LNCaP clone FGC (cell line): ENCODE results near the gene DNAJC28.

Experiments
- DNase-seq: peaks from one replicate; pipeline ENCODE4 v3.0.0-alpha.2; 2011; ENCODE audit warnings: low read depth
- H3K4me3 ChIP-seq: 2 replicates; pipeline ENCODE4 v1.5.1; 2011; ENCODE audit warnings: mild to moderate bottlenecking, low read depth, low read length, control low read depth
- TF ChIP-seq, protein P1 (sequence below): IDR thresholded peaks from 2 replicates; pipeline ENCODE4 v1.5.1; 2012; ENCODE audit warnings: mild to moderate bottlenecking; ENCODE audit not compliant: control insufficient read depth, insufficient read depth; ENCODE audit errors: extremely low read depth

Gene DNAJC28

DNA sequence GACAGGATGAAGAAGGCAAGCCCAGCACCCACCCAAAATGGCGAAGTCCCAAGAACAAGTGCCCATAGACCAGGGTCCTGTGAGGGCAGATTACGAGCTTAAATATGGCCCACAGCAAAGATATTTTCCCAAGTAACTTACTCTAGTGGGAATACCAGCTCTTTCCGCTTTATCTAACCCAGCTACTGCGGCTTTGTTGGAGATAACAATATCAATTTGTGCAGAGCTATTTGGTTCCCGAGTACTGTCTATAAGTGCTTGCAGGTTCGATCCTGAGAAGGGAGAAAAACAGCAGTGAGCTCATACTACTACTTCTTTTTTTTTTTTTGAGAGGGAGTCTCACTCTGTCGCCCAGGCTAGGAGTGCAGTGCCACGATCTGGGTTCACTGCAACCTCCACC lies 14.3 kb upstream of the DNAJC28 start:
- TF ChIP-seq, protein P1, sequence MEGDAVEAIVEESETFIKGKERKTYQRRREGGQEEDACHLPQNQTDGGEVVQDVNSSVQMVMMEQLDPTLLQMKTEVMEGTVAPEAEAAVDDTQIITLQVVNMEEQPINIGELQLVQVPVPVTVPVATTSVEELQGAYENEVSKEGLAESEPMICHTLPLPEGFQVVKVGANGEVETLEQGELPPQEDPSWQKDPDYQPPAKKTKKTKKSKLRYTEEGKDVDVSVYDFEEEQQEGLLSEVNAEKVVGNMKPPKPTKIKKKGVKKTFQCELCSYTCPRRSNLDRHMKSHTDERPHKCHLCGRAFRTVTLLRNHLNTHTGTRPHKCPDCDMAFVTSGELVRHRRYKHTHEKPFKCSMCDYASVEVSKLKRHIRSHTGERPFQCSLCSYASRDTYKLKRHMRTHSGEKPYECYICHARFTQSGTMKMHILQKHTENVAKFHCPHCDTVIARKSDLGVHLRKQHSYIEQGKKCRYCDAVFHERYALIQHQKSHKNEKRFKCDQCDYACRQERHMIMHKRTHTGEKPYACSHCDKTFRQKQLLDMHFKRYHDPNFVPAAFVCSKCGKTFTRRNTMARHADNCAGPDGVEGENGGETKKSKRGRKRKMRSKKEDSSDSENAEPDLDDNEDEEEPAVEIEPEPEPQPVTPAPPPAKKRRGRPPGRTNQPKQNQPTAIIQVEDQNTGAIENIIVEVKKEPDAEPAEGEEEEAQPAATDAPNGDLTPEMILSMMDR: no peak
- DNase-seq: no peak

DNA sequence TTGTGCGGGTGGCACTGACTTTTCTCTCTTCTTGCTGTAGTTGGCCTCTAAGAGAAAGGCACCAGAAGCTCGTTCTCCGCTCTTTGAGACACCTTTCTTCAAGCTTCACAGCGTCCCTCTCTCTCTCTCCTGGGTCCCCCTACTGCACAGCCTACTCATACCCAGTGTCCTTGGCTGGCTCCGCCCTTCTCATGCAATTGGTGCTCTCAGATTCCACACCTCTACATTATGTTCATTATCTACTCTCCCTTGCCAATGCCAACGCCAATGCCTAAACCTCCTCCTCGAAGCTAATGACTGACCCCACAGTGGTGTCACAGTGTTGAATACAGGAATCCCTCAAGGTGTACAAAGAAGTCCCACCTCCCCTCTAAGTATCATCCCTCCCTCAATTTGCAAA lies 4.8 kb upstream of the DNAJC28 start:
- TF ChIP-seq, protein P1: no peak
- DNase-seq: no peak
- H3K4me3 ChIP-seq: no peak overlapping the region

More for the DNA sequence above, 14.3 kb upstream of the DNAJC28 start:
- H3K4me3 ChIP-seq: no peak overlapping the region

DNA sequence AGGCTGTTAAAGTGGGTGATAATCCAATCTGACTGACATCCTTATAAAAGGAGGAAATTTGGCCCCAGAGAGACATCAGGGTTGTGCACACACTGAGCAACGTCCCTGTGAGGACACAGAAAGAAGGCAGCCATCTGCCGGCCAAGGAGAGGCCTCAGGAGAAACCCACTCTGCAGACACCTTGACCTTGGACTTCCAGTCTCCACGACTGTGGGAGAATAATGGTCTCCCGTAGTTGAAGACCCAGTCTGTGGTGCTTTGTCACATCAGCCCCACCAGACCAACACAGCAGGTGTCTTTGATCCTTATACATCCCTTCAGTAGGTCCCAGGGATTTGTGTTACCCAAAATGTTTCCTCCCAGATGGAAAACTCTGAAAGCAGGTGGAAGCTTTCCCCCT lies 4.2 kb upstream of the DNAJC28 start:
- no peak for DNase-seq
- H3K4me3 ChIP-seq: no peak overlapping the region
- TF ChIP-seq, protein P1: no peak

DNA sequence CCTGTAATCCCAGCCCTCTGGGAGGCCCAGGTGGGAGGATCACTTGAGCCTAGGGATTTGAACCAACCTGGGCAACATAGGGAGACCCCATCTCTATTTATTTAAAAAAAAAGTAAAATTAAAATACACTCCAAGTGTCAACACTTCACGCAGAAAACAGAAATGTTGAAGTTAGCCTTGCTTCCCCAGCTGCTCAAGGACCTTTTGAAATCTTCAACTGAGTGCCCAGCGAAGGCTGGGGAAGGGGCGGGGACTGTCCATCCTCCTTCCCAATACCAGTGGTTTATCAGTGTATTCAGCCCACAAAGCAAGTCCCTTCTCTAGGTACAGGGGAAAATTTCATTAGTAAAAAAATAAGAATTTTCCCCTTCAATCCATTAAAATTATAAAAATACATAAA lies 2.2 kb upstream of the DNAJC28 start:
- H3K4me3 ChIP-seq: no peak overlapping the region
- TF ChIP-seq, protein P1: no peak
- DNase-seq: no peak

DNA sequence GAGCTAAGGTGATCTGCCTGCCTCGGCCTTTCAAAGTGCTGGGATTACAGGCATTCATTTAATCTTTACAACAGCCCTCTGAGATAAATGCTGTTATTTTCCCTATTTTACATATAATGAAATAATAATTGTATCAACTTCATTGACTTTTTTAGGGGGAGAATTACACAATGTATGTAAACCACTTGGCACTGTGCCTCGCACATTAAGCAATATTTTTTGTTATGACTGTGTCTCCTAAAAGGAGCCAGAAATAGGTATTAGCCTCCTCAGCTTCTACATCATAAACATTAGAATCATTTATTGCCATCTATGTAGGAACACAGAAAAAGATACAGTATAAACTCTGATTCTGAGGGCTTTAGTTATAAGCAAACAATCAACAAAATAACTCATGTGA lies 1.1 kb upstream of the DNAJC28 start:
- no peak overlapping the region for H3K4me3 ChIP-seq
- DNase-seq: no peak
- TF ChIP-seq, protein P1: no peak

DNA sequence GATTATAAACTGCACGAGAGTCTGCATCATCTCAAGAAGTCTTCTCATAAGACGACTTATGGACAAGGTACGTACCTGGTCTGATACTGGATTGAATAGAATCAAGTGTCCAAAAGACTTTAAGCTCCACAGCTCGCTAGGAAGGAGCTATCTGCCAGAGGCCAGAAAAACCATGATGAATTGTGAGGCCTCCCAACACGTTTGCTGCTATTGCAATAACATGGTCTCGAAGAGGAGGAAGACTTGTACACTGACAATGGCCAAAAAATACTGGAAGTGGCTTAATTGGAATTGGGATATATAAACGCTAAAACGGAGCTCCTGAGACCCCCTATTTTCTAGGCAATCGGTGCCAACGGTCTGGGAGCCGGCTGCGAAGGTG lies 534 bp downstream of the DNAJC28 start:
- TF ChIP-seq, protein P1: no peak
- H3K4me3 ChIP-seq: peak overlapping the region; percentile 67
- DNase-seq: no peak

DNA sequence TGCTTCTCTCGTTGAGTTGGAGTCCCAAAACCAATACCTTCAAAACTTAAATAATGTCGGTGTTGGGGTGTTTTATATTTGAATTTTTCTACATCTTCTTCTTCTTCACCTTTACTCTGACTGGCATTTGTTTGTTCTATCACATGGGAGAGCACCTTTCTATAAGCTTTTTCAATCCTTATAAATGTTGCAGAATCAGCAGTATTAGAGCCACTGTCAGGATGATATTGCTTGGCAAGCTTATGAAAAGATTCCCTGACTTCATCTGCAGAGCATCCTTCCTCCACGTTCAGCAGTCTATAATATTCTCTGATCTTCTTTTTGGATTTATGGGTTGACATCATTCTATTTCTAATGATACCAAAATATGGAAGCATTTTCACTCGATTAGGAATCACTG lies 2.6 kb downstream of the DNAJC28 start:
- H3K4me3 ChIP-seq: no peak overlapping the region

More for the DNA sequence above, 2.6 kb downstream of the DNAJC28 start:
- DNase-seq: no peak
- TF ChIP-seq, protein P1: no peak
